GM06990 (cell line): ENCODE data around the gene HMCN2.

Experiments
- DNase-seq: peaks from one replicate; pipeline ENCODE4 v3.0.0-alpha.2; 2011; ENCODE audit not compliant: insufficient read length; ENCODE audit errors: extremely low read depth
- H3K27me3 ChIP-seq: replicated peaks from 2 replicates; pipeline ENCODE4 v1.6.0; 2011; ENCODE audit warnings: low read length; ENCODE audit not compliant: control insufficient read depth, insufficient read depth
- H3K36me3 ChIP-seq: 2 replicates; pipeline ENCODE4 v1.5.1; 2011; ENCODE audit warnings: low read length; ENCODE audit not compliant: control insufficient read depth, insufficient read depth
- H3K4me3 ChIP-seq: replicated peaks from 2 replicates; pipeline ENCODE4 v1.5.1; 2011; ENCODE audit warnings: low read depth, mild to moderate bottlenecking, control low read depth, low read length
- TF ChIP-seq, protein P1 (sequence below): IDR thresholded peaks from 2 replicates; pipeline ENCODE4 v1.5.1; 2011; ENCODE audit warnings: low read length, control low read depth, mild to moderate bottlenecking, inconsistent platforms; ENCODE audit not compliant: insufficient read depth, poor library complexity, severe bottlenecking

Gene HMCN2

DNA sequence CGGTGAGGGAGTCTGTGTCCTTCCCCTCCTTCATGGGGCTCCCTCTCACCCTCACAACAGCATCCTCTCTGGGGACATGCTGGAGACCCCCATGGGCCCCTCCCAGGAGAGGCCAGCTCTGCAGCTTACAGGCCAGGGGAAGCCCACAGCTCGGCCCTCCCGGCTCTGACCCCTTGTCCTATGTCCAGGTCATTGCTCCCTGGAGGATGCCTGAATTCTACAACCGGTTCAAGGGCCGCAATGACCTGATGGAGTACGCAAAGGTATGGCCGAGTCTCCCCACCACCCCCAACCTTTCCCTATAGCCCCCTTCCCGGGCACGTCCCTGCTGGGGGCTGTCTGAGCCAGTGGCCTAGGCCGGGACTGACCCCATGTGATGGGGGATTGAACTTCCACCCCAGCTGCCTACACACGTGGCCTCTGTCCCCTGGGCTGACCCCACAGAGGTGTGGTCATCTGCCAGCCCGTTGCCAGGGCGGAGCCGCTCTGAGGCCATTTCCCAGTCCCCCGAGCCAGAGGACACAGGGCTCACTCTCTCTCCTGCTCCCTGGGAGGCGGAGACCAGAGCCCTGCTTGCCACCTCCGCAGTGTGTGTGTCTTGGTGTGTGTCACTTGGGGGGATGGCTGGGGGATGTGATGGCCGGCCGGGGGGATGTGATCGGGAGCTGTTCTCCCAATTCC lies 201.1 kb downstream of the HMCN2 start:
- TF ChIP-seq, protein P1, sequence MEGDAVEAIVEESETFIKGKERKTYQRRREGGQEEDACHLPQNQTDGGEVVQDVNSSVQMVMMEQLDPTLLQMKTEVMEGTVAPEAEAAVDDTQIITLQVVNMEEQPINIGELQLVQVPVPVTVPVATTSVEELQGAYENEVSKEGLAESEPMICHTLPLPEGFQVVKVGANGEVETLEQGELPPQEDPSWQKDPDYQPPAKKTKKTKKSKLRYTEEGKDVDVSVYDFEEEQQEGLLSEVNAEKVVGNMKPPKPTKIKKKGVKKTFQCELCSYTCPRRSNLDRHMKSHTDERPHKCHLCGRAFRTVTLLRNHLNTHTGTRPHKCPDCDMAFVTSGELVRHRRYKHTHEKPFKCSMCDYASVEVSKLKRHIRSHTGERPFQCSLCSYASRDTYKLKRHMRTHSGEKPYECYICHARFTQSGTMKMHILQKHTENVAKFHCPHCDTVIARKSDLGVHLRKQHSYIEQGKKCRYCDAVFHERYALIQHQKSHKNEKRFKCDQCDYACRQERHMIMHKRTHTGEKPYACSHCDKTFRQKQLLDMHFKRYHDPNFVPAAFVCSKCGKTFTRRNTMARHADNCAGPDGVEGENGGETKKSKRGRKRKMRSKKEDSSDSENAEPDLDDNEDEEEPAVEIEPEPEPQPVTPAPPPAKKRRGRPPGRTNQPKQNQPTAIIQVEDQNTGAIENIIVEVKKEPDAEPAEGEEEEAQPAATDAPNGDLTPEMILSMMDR: no peak
- no peak overlapping the region for H3K4me3 ChIP-seq
- DNase-seq: no peak
- H3K36me3 ChIP-seq: no peaks in the 10 kb centered on the region
- peaks cover 2% of the 10 kb centered on the region for H3K27me3 ChIP-seq

DNA sequence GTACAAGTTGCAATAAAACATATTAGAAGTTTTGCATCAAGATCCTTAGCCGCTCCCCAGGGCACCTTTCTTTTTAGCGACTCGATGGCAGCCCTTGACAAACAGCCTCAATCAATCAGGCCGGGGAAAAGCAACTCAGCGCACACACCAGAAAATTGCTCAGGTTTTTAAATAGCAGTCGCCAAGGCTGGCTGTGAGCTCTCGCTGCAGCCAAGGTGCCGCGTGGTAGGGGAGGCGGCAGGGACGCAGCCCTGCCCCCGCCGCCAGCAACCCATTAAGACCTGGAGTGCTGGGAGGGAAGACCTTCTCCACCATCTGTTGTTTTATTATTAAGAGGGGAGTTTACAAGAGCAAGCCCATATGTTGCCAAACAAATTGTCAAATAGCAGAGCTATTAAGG lies 201.8 kb downstream of the HMCN2 start:
- H3K4me3 ChIP-seq: no peak overlapping the region
- TF ChIP-seq, protein P1: no peak
- H3K27me3 ChIP-seq: peaks cover 2% of the 10 kb centered on the region
- no peaks in the 10 kb centered on the region for H3K36me3 ChIP-seq
- no peak for DNase-seq

DNA sequence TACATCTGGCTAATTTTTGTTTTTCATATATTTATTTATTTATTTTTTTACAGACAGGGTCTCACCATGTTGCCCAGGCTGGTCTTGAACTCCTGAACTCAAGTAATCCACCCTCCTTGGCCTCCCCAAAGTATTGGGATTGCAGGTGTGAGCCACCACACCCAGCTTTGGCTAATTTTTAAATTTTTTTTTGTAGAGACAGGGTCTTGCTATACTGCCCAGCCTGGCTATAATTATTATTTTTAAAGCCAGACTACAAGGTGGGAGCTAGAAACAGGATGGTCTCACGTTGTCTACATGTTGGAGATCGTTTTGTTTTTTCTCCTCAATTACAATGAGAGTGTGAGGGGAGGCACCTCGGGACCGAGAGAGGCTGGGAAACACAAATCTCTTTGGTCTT lies 203.0 kb downstream of the HMCN2 start:
- H3K27me3 ChIP-seq: peaks cover 2% of the 10 kb centered on the region
- no peaks in the 10 kb centered on the region for H3K36me3 ChIP-seq
- no peak for DNase-seq
- TF ChIP-seq, protein P1: no peak
- H3K4me3 ChIP-seq: no peak overlapping the region

DNA sequence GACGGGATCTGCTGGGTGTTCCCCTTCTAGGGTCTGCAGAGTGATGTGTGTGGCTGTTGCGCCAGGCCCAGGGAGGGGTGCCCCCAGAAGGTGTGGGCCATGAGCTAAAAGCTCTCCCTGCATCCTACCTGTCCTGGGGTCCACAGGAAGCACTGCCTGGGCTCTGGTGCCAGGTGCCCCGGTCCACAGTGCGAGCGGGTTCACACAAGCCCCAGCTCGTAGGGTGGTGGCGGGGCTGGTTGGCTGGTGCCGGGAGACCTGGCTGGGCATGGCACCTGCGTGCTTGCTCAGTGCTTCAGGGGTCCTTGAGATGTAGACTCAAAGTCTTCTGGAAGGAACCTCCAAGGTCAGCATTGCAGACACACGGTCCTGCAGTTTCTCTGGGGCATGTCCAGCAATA lies 204.7 kb downstream of the HMCN2 start:
- Histone ChIP-seq H3K4me3 (no peak overlapping the region), H3K27me3 (peaks cover 2% of the 10 kb centered on the region), H3K36me3 (no peaks in the 10 kb centered on the region)
- no peak for DNase-seq
- TF ChIP-seq, protein P1: no peak

- TF ChIP-seq, protein P1: no peak
- no peaks in the 10 kb centered on the region; the same call in none of the 2 replicates for H3K27me3 ChIP-seq
- DNase-seq: no peak
- no peak overlapping the region for H3K4me3 ChIP-seq
- H3K36me3 ChIP-seq: no peaks in the 10 kb centered on the region
These were observed 205.4 kb downstream of the HMCN2 start for GRCh38 chr9:130470950-130471349.
